Natural killer cell treated with Interleukin-12 subunit alpha and Interleukin-12 subunit beta and Interleukin-15 and Interleukin-18, amount 100 ng/mL, for 72 hours (primary cell): ENCODE measurements around the gene LRRC4C. TPM values are rescaled to one million over a fixed set of nuclear protein-coding genes. Genes with fewer than 3 reads are reported as not detected.

Experiments used
- ATAC-seq, 2 donors: fragments of 150-1000 bp; cut with Tn5 transposase in 1 of 2; sonication (Bioruptor Pico), chemical (Tn5 transposase) in 1 of 2; 2 replicates each; pipeline ENCODE4 v1.10.0; 2021
- DNase-seq: peaks from one replicate; pipeline ENCODE4 v3.0.0; 2022; ENCODE audit warnings: low spot score
- H3K27ac Mint-ChIP-seq, 2 donors: 1 replicate in 1 of 2; 2 replicates in 1 of 2; pipeline ENCODE4 v1.8.0; 2022; ENCODE audit warnings: mixed read lengths in 2 of 2, mild to moderate bottlenecking in 1 of 2, moderate library complexity in 1 of 2
- H3K27me3 Mint-ChIP-seq, 2 donors: 1 replicate in 1 of 2; 2 replicates in 1 of 2; pipeline ENCODE4 v1.8.0; 2022; ENCODE audit warnings: mixed read lengths in 2 of 2
- H3K36me3 Mint-ChIP-seq: one replicate; pipeline ENCODE4 v1.8.0; 2022; ENCODE audit warnings: mixed read lengths
- H3K4me1 Mint-ChIP-seq, 2 donors: 1 replicate in 1 of 2; 2 replicates in 1 of 2; pipeline ENCODE4 v1.8.0; 2022; ENCODE audit warnings: low read depth in 2 of 2, mixed read lengths in 2 of 2, mild to moderate bottlenecking in 1 of 2
- H3K4me3 Mint-ChIP-seq: one replicate; pipeline ENCODE4 v1.8.0; 2022; ENCODE audit warnings: mixed read lengths
- H3K9me3 Mint-ChIP-seq: 2 replicates; pipeline ENCODE4 v1.8.0; 2022; ENCODE audit warnings: mixed read lengths
- total RNA-seq, 2 donors: library from RNA; stranded (reverse); gene quantifications; one replicate each; pipeline ENCODE4 v1.2.3, GENCODE V29; 2022

The LRRC4C gene
- total RNA-seq, 2 donors from 2014 or later: not detected

GRCh38 chr11:40289370-40289769, 1170.1 kb downstream of the LRRC4C start:
- no peak for DNase-seq
- no peak for ATAC-seq
- H3K27me3 Mint-ChIP-seq: peaks cover 8 to 12% of the 10 kb centered on the region in 2 donors
- no peak overlapping the region for H3K4me3 Mint-ChIP-seq
- H3K27ac Mint-ChIP-seq: no peak overlapping the region
- peaks cover 5 to 10% of the 10 kb centered on the region in 2 donors for H3K4me1 Mint-ChIP-seq
- H3K9me3 Mint-ChIP-seq: peaks cover 5% of the 10 kb centered on the region
- no peaks in the 10 kb centered on the region for H3K36me3 Mint-ChIP-seq

DNA sequence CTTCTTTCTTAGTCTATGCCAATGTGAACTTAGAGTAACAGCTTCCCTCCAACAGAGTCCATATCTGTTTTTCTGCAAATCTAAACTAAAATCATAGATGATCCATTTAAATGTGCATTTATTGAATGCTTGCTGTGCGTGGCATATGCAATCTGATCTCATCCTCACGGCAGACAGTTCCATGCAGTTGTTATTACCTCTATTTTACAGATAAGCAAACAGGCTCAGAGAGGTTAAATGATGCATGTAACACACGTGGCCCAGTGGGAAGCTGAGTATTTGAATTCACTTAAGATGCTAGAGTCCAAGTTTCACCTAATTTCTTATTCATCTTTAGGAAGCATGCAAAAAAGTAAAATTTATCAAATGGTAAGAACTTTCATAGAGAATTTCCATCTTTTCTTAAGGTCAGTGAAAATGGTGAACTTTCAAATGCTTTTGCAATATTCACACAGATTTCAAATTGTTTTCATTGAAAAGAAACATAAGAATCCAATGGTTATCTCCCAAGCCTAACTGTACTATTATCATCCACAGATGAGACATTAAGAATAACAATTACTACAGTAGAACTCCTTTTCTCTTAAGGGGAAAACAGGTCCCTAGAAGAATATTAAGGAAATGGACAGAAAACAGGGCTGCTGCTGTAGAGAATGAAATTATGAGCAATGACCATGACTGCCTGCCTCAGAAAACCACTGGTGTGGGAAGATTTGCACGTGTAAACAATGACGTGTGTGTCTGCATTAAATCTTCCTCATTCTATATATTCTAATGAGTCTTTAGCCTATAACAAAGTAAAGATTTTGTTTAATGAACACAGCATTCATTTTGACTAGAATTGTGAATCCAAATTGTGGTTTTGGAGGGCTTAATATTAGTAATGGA, 1171.3 kb downstream of the LRRC4C start:
- Mint-ChIP-seq H3K27ac (no peak overlapping the region), H3K27me3 (peaks cover 0 to 7% of the 10 kb centered on the region in 2 donors), H3K4me3 (no peak overlapping the region), H3K4me1 (peaks cover 0 to 3% of the 10 kb centered on the region in 2 donors), H3K9me3 (peaks cover 10% of the 10 kb centered on the region), H3K36me3 (no peaks in the 10 kb centered on the region)
- ATAC-seq: no peak
- DNase-seq: no peak

DNA sequence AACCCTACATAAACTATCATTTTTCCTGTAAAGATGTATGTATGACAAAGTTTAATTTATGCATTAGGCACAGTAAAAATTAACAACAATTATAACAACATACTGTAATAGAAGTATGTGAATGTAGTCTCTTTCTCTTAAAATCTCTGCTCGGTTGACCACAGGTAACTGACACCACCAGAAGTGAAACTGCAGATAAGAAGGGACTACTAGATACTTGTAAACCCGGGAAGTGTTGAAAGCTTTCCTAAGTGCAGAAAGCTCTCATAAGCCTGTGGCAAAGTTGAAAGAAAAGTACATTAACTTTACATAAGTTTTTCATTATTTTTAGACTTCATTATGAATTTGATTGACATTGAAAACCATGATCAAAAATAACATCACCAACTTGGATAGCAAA, 1173.3 kb downstream of the LRRC4C start:
- H3K9me3 Mint-ChIP-seq: peaks cover 13% of the 10 kb centered on the region
- DNase-seq (no peak), ATAC-seq (no peak)
- H3K4me3 Mint-ChIP-seq: no peak overlapping the region
- no peaks in the 10 kb centered on the region for H3K36me3 Mint-ChIP-seq
- H3K27me3 Mint-ChIP-seq: no peaks in the 10 kb centered on the region
- H3K27ac Mint-ChIP-seq: no peak overlapping the region
- H3K4me1 Mint-ChIP-seq: no peaks in the 10 kb centered on the region

GRCh38 chr11:40285558-40285957, 1173.9 kb downstream of the LRRC4C start:
- no peak overlapping the region for H3K27ac Mint-ChIP-seq
- ATAC-seq (no peak), DNase-seq (no peak)
- peaks cover 13% of the 10 kb centered on the region for H3K9me3 Mint-ChIP-seq
- H3K4me1 Mint-ChIP-seq: no peaks in the 10 kb centered on the region
- H3K36me3 Mint-ChIP-seq: no peaks in the 10 kb centered on the region
- H3K4me3 Mint-ChIP-seq: no peak overlapping the region
- no peaks in the 10 kb centered on the region for H3K27me3 Mint-ChIP-seq

DNA sequence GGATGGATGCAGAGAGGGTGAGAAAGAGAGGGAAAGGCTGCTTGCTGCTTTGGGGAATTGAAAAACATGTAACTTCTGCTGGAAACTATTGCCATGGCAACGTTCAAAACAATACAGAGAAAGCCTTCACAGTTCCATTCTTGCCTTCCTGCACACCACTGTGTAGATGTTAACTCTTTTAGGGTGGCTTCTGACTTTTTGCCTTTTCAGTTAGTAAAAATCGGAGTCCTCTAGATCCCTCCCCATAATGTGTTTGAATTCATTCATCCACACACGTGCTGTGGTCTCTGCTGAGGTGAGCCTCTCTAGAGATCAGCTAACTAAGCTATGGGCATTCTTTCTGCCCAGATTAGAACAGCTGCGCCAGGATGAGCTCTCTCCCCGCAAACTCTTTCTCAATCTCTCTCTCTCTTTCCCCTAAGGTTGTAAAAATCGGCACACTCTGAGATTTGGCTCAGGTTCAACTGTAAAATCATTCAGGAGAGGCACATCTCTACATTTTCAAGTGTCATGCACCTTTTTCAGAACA, 1178.3 kb downstream of the LRRC4C start:
- Mint-ChIP-seq H3K4me3 (no peak overlapping the region), H3K27ac (no peak overlapping the region), H3K36me3 (no peaks in the 10 kb centered on the region), H3K9me3 (peaks cover 20% of the 10 kb centered on the region), H3K27me3 (no peaks in the 10 kb centered on the region), H3K4me1 (no peaks in the 10 kb centered on the region)
- no peak for ATAC-seq
- no peak for DNase-seq

DNA sequence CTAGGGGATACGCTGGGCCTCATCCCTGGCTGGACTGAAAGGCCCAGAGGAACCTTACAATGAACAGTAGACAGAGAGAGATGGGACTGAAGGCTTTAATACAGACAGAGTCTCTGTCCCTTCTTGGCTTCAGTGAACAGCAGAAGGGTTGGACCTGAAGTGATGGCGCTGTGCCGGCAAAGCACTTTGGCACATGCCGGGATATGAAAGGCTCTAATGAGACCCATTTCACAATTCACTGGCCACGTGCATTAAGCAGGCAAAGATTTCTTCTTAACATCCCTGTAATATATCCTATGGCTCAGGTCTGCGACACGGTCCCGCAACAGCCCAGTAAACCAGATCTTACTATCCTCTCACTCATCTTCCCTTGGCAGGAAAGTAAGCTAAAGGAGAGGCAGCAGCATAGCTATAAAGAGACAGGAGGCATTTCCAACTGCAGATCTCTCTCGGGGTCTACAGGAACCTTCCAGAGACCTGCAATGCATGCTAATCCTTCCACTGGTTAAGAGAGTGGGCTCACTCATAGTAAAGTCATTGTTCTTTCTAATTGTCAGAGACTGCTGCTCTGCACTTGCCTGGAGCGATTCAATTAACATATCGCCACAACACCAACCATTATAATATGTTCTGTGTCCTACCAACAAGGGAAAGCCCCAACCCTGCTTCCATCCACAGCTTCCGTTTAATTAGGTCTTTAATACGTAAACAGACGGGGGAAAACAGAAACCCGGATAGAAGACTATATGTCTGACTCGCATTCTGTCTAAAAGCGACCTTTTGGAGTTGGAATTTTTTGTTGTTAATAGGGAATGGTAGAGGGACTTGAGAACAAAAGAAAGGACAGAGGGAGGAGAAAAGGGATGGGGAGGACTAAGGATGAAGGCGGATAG, 1179.0 kb downstream of the LRRC4C start:
- ATAC-seq: no peak

GRCh38 chr11:40276960-40277359, 1182.5 kb downstream of the LRRC4C start:
- ATAC-seq: no peak
- Mint-ChIP-seq H3K27me3 (no peaks in the 10 kb centered on the region), H3K36me3 (no peaks in the 10 kb centered on the region), H3K27ac (no peak overlapping the region), H3K4me1 (no peaks in the 10 kb centered on the region), H3K4me3 (no peak overlapping the region), H3K9me3 (peaks cover 19% of the 10 kb centered on the region)
- DNase-seq: no peak

More for the DNA sequence above, 1179.0 kb downstream of the LRRC4C start:
- Mint-ChIP-seq H3K4me1 (no peaks in the 10 kb centered on the region), H3K36me3 (no peaks in the 10 kb centered on the region), H3K4me3 (no peak overlapping the region), H3K9me3 (peaks cover 25% of the 10 kb centered on the region), H3K27me3 (no peaks in the 10 kb centered on the region), H3K27ac (no peak overlapping the region)
- no peak for DNase-seq

GRCh38 chr11:40274017-40274416, 1185.4 kb downstream of the LRRC4C start:
- Mint-ChIP-seq H3K4me3 (no peak overlapping the region), H3K36me3 (no peaks in the 10 kb centered on the region), H3K27ac (no peak overlapping the region), H3K27me3 (no peaks in the 10 kb centered on the region), H3K9me3 (peaks cover 16% of the 10 kb centered on the region), H3K4me1 (no peaks in the 10 kb centered on the region)
- ATAC-seq (no peak), DNase-seq (no peak)

DNA sequence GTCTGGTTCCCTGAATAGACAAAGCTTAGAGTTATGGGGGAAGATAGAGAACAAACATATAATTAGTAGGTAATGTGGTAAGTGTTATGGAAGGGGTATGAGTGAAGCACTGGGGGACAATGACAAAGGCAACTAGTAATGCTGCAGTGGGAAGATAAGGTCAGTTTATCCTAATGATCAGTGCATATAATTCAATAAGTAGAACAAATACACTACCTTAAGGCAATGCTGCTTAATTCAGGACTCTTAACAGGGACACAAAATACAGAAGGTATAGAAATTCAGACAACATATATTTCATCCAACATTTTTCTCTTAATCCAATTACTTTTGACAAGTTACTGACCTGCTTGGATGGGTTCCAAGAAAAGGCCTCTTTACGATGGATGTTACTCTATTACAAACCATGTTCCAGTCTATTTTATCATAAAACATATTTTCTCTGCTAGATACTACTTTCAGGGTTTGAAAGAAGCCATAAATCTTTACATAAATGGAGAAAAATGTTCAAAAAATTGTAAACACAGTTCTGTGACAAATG, 1186.2 kb downstream of the LRRC4C start:
- peaks cover 16% of the 10 kb centered on the region for H3K9me3 Mint-ChIP-seq

GRCh38 chr11:40271361-40271760, 1188.1 kb downstream of the LRRC4C start:
- H3K36me3 Mint-ChIP-seq: peaks cover 4% of the 10 kb centered on the region
- H3K4me1 Mint-ChIP-seq: no peaks in the 10 kb centered on the region
- H3K27ac Mint-ChIP-seq: no peak overlapping the region
- no peaks in the 10 kb centered on the region for H3K27me3 Mint-ChIP-seq
- ATAC-seq: no peak
- peaks cover 13% of the 10 kb centered on the region for H3K9me3 Mint-ChIP-seq
- no peak for DNase-seq
- no peak overlapping the region for H3K4me3 Mint-ChIP-seq

More for the DNA sequence above, 1186.2 kb downstream of the LRRC4C start:
- Mint-ChIP-seq H3K4me3 (no peak overlapping the region), H3K36me3 (no peaks in the 10 kb centered on the region), H3K27ac (no peak overlapping the region), H3K27me3 (no peaks in the 10 kb centered on the region), H3K4me1 (no peaks in the 10 kb centered on the region)
- no peak for ATAC-seq
- DNase-seq: no peak

DNA sequence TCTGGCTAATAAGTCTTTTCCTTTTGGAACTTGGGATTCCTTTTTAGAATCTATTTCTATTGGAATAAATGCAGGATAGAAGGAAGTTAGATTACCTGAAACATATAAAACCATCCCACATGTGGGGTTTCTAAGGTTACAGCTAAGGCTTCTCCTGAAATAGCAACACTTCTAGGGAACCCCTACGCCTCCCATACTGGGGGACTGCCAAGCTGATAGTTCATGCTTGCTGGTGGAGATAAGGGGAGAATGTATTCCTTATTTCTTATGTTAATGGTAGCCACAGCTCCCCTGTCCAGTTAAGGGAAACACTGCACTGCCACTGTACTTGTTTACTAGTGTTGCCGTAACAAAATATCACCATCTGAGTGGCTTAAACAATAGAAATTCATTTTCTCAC, 1189.6 kb downstream of the LRRC4C start:
- H3K36me3 Mint-ChIP-seq: peaks cover 4% of the 10 kb centered on the region
- ATAC-seq (no peak), DNase-seq (no peak)
- H3K9me3 Mint-ChIP-seq: peaks cover 14% of the 10 kb centered on the region
- H3K4me3 Mint-ChIP-seq: no peak overlapping the region
- H3K4me1 Mint-ChIP-seq: no peaks in the 10 kb centered on the region
- no peaks in the 10 kb centered on the region for H3K27me3 Mint-ChIP-seq
- H3K27ac Mint-ChIP-seq: no peak overlapping the region

- ATAC-seq (no peak), DNase-seq (no peak)
- Mint-ChIP-seq H3K27me3 (no peaks in the 10 kb centered on the region), H3K27ac (no peak overlapping the region), H3K4me1 (no peaks in the 10 kb centered on the region), H3K4me3 (no peak overlapping the region), H3K36me3 (peaks cover 4% of the 10 kb centered on the region), H3K9me3 (peaks cover 14% of the 10 kb centered on the region)
Measured at GRCh38 chr11:40268551-40268950, 1190.9 kb downstream of the LRRC4C start.

DNA sequence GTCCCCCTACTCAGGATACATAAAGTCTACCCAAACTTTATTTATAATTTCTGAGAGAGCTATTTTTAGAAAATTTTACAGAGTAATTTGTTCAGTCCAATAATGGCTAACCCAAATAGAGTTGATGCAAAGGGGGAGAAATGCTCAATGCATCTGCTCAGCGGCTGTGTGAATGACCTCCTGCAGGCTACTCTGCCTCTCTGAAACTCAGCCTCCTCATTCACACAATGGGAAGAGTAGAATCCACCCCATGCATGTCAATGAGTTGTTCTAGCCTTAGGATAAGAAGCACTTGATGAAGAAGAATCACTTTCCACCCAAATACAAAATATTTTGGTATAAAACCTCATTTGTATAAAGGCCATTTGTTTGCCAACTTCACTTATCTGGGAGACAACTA, 1204.0 kb downstream of the LRRC4C start:
- no peak overlapping the region for H3K27ac Mint-ChIP-seq
- no peaks in the 10 kb centered on the region for H3K36me3 Mint-ChIP-seq
- ATAC-seq (no peak), DNase-seq (no peak)
- H3K4me1 Mint-ChIP-seq: no peaks in the 10 kb centered on the region
- H3K4me3 Mint-ChIP-seq: no peak overlapping the region
- no peaks in the 10 kb centered on the region for H3K27me3 Mint-ChIP-seq
- H3K9me3 Mint-ChIP-seq: peaks cover 5% of the 10 kb centered on the region
